Right atrium auricular region (tissue), 2 donors: ENCODE data around the gene TMEM267. TPM values are rescaled to one million over a fixed set of nuclear protein-coding genes. Genes with fewer than 3 reads are reported as not detected.
"Not testable (repeated sequence)": the region's sequence is repeated elsewhere in the genome, so short reads cannot be mapped to it uniquely, and the experiment has no call there.

Experiments used
- DNase-seq: peaks from one replicate; pipeline ENCODE4 v3.0.0-alpha.2; 2019; ENCODE audit warnings: low spot score
- H3K27ac ChIP-seq, 2 donors: fragments of 200-600 bp; sonication (generic); 1 replicate in 1 of 2; 2 replicates in 1 of 2; pipeline ENCODE4 v1.5.1; 2016 to 2019
- H3K27me3 ChIP-seq, 2 donors: fragments of 200-600 bp; sonication (generic); one replicate each; pipeline versions ENCODE4 v1.5.1 to v1.6.0; 2017 to 2019
- H3K36me3 ChIP-seq: fragments of 200-600 bp; sonication (generic); one replicate; pipeline ENCODE4 v1.5.1; 2016
- H3K4me1 ChIP-seq, 2 donors: fragments of 200-600 bp; sonication (generic); one replicate each; pipeline versions ENCODE4 v1.5.1 to v1.6.0; 2017 to 2019
- H3K4me3 ChIP-seq, 2 donors: fragments of 200-600 bp; sonication (generic); 1 replicate in 1 of 2; 2 replicates in 1 of 2; pipeline ENCODE4 v1.5.1; 2017 to 2019; ENCODE audit warnings: mild to moderate bottlenecking in 1 of 2, moderate library complexity in 1 of 2
- H3K9me3 ChIP-seq, 2 donors: fragments of 200-600 bp; sonication (generic); one replicate each; pipeline ENCODE4 v1.5.1; 2019
- CTCF ChIP-seq, 2 donors: fragments of 200-600 bp; sonication (generic); IDR thresholded peaks; one replicate each; pipeline ENCODE4 v1.5.1; 2019; ENCODE audit warnings: antibody characterized with exemption in 2 of 2
- total RNA-seq, 2 donors: library from RNA; depleted of rRNA; stranded (reverse); fragments of >200 nt; gene quantifications; one replicate each; pipeline ENCODE4 v1.1.0, GENCODE V29; 2016

The TMEM267 gene
- total RNA-seq, 2 donors from 2014 or later, result 6.0 to 10.4 TPM

- Histone ChIP-seq H3K36me3 (peaks cover 8% of the 10 kb centered on the region), H3K9me3 (peaks cover 11 to 31% of the 10 kb centered on the region in 2 donors)
Observed at GRCh38 chr5:43469671-43470391, 13.8 kb downstream of the TMEM267 start.

GRCh38 chr5:43467100-43467499, 16.6 kb downstream of the TMEM267 start:
- no peaks in the 10 kb centered on the region for H3K4me1 ChIP-seq
- H3K27me3 ChIP-seq, result no peaks in the 10 kb centered on the region
- H3K4me3 ChIP-seq, result no peak overlapping the region
- H3K36me3 ChIP-seq, result peaks cover 8% of the 10 kb centered on the region
- TF ChIP-seq CTCF (IDR thresholded peaks at IDR 0.05), result no peak
- peaks cover 11 to 31% of the 10 kb centered on the region in 2 donors for H3K9me3 ChIP-seq
- H3K27ac ChIP-seq, result no peak overlapping the region
- DNase-seq, result no peak

More at GRCh38 chr5:43469671-43470391, 13.8 kb downstream of the TMEM267 start:
- no peak for TF ChIP-seq CTCF (IDR thresholded peaks at IDR 0.05)
- H3K27ac ChIP-seq, result no peak overlapping the region
- H3K4me3 ChIP-seq, result no peak overlapping the region
- DNase-seq, result no peak
- no peaks in the 10 kb centered on the region for H3K4me1 ChIP-seq
- H3K27me3 ChIP-seq, result no peaks in the 10 kb centered on the region

GRCh38 chr5:43465455-43465854, 18.2 kb downstream of the TMEM267 start:
- not testable (repeated sequence) for H3K27ac ChIP-seq, H3K36me3 ChIP-seq, H3K4me1 ChIP-seq, H3K4me3 ChIP-seq, H3K27me3 ChIP-seq, DNase-seq
- H3K9me3 ChIP-seq, result peaks cover 11 to 23% of the 10 kb centered on the region in 2 donors

GRCh38 chr5:43461066-43461465, 22.6 kb downstream of the TMEM267 start:
- peaks cover 2 to 4% of the 10 kb centered on the region in 2 donors for H3K9me3 ChIP-seq
- no peaks in the 10 kb centered on the region for H3K27me3 ChIP-seq
- H3K27ac ChIP-seq, result no peak overlapping the region
- H3K4me3 ChIP-seq, result no peak overlapping the region
- no peak for DNase-seq
- peaks cover under 1% of the 10 kb centered on the region for H3K36me3 ChIP-seq
- no peak for TF ChIP-seq CTCF (IDR thresholded peaks at IDR 0.05)
- no peaks in the 10 kb centered on the region for H3K4me1 ChIP-seq

- TF ChIP-seq CTCF (IDR thresholded peaks at IDR 0.05), result no peak
- Histone ChIP-seq H3K9me3 (no peaks in the 10 kb centered on the region), H3K36me3 (peaks cover 8% of the 10 kb centered on the region), H3K27me3 (no peaks in the 10 kb centered on the region), H3K4me1 (no peaks in the 10 kb centered on the region), H3K4me3 (no peak overlapping the region), H3K27ac (no peak overlapping the region)
- DNase-seq, result no peak
Observed at GRCh38 chr5:43456556-43456955, 27.1 kb downstream of the TMEM267 start.

GRCh38 chr5:43441575-43441974, 42.1 kb downstream of the TMEM267 start:
- not testable (repeated sequence) for DNase-seq, H3K27me3 ChIP-seq, H3K4me3 ChIP-seq, H3K4me1 ChIP-seq, H3K9me3 ChIP-seq, H3K27ac ChIP-seq
- peaks cover 11% of the 10 kb centered on the region for H3K36me3 ChIP-seq
